ENCODE measurements around the gene NOB1.

The NOB1 gene

DNA sequence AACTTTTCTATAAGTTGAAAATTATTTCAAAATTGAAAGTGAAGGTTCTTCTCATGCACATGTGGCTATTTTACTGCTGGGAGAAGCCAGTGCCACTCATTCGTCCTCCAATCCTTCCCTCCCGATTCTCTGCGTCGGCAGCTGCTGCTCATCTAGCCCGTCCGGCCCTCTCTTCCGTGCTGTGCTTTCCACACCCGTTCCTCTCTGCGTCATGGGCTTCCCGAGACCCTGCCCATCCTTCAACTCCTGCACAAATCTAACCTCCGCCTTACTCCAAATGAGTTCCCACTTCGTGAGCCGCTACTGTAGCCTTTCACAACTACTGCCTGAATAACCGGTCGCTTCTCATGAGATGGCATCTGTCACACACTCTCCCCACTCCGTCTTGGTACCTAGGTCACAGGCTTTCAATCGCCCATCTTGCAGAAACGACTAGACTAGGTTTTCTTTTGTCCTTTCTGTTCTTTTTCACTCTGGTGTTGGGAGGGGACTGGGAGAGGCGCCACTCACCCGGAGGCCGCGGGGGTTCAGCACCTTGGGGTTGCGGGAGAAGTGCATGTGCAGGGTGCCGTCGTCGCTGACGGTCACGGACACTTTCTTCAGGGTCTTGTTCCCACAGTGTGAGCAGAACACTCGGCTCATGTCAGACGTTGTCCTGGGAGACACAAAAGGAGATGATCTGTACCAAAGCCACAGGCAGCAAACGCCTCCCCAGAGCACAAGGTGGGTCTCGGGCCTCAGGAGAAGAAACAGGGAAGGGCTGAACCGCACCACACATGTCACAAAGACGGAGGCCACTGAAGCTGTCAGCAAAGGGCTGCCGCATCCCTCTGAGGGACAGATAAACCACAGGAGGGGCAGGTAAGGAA lies 10.1 kb downstream of the NOB1 start:
- Histone ChIP-seq H3K9ac (ENCODE audit: low read length) (peak overlapping the region; percentile 11), H2AFZ (ENCODE audit: insufficient read depth, low read length, poor library complexity) (no peak overlapping the region), H3K9me3 (ENCODE audit: insufficient read depth, low read depth, low read length) (no peaks in the 10 kb centered on the region), H2BK12ac (ENCODE audit: low read length) (no peak overlapping the region), H2AK5ac (ENCODE audit: low read length) (no peak overlapping the region), H4K12ac (ENCODE audit: low read depth, low read length) (peak overlapping the region; percentile 2), H3K27ac (ENCODE audit: low read depth, low read length) (no peak overlapping the region), H3K23ac (ENCODE audit: low read length) (no peak overlapping the region), H2BK120ac (ENCODE audit: insufficient read depth, low read length, poor library complexity) (no peak overlapping the region), H3K27me3 (ENCODE audit: insufficient read depth, low read length) (no peaks in the 10 kb centered on the region), H4K91ac (ENCODE audit: low read depth, low read length) (no peak overlapping the region), H3K14ac (ENCODE audit: low read length) (no peak overlapping the region), H3K79me1 (ENCODE audit: low read length) (no peaks in the 10 kb centered on the region), H3K79me2 (ENCODE audit: control insufficient read depth, insufficient read depth, low read length, poor library complexity) (no peaks in the 10 kb centered on the region), H4K8ac (ENCODE audit: low read depth, low read length) (no peak overlapping the region), H3K18ac (ENCODE audit: low read length) (no peak overlapping the region), H3K4me2 (ENCODE audit: low read length) (no peak overlapping the region), H3K36me3 (ENCODE audit: control insufficient read depth in 1 of 2, insufficient read depth in 2 of 2, low read length in 2 of 2) (peaks cover 65 to 77% of the 10 kb centered on the region in 2 experiments), H3K4me3 (ENCODE audit: low read depth, low read length) (no peak overlapping the region), H3K4ac (ENCODE audit: low read depth, low read length) (no peak overlapping the region), H2BK5ac (ENCODE audit: low read depth, low read length, poor library complexity) (no peak overlapping the region), H3K4me1 (ENCODE audit: control insufficient read depth in 1 of 2, insufficient read depth in 2 of 2, low read length in 2 of 2) (no peaks in the 10 kb centered on the region)
- no peak for DNase-seq
- no CpG with 5 or more reads among the region's 35 CpGs for WGBS (ENCODE audit: extremely low coverage, insufficient coverage, insufficient read length)

DNA sequence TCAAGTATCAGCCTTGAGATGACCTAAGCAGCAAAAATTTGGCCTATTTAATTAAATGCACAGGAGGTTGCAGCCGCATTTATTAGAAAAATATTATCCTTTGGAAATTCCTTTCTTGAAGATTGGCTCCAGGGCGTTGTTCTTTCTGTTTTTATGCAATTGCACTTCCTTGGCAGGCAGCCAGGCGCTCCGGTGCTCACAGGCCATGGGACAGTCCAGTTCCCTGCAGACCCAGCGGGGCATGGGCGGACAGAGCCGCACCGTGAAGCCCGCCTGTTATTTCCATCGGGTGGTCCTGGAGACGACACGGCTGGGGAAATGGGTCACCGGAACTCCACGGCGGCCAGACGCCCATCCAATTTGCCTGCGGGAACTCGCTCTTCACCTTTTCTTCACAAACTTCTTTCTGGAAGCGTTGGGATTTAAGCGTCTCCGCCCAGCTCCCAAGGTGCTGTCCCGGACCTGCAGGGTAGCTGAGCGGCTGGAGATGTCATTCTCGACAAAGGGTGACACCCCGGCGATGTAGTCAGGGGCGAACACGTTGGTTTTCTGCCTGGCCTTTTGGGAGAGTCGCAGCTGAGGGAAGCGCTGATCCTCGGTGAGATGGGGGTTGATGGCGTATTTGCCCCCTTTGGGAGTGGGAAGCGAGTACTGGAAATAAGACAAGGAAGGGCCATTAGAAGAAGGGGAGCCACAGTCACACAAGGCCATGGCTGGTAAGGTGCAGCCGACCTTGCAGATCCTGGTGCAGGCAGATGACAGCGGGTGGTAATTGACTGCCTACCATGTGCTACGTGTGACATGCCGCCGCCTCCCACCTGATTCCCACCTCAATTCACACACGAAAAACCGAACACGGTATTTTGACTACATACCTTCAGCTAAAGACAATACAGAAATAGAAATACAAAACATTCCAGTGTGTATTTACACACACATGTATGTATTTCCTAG lies 12.5 kb downstream of the NOB1 start:
- H3K27ac ChIP-seq (ENCODE audit: low read depth, low read length): no peak overlapping the region
- H3K4me1 ChIP-seq (ENCODE audit: control insufficient read depth in 1 of 2, insufficient read depth in 2 of 2, low read length in 2 of 2): no peaks in the 10 kb centered on the region
- H4K8ac ChIP-seq (ENCODE audit: low read depth, low read length): no peak overlapping the region
- no peaks in the 10 kb centered on the region for H3K79me2 ChIP-seq (ENCODE audit: control insufficient read depth, insufficient read depth, low read length, poor library complexity)
- no peak overlapping the region for H2AK5ac ChIP-seq (ENCODE audit: low read length)
- no peak overlapping the region for H2BK5ac ChIP-seq (ENCODE audit: low read depth, low read length, poor library complexity)
- no peak overlapping the region for H3K9ac ChIP-seq (ENCODE audit: low read length)
- H3K27me3 ChIP-seq (ENCODE audit: insufficient read depth, low read length): no peaks in the 10 kb centered on the region
- WGBS (ENCODE audit: extremely low coverage, insufficient coverage, insufficient read length): 100% methylated on average over 3 of the region's 41 CpGs
- peak; percentile 61 to 72 for DNase-seq
- H3K4me2 ChIP-seq (ENCODE audit: low read length): no peak overlapping the region
- H2AFZ ChIP-seq (ENCODE audit: insufficient read depth, low read length, poor library complexity): no peak overlapping the region
- peaks cover 50 to 59% of the 10 kb centered on the region in 2 experiments for H3K36me3 ChIP-seq (ENCODE audit: control insufficient read depth in 1 of 2, insufficient read depth in 2 of 2, low read length in 2 of 2)
- no peak overlapping the region for H3K23ac ChIP-seq (ENCODE audit: low read length)
- no peaks in the 10 kb centered on the region for H3K79me1 ChIP-seq (ENCODE audit: low read length)
- H3K18ac ChIP-seq (ENCODE audit: low read length): no peak overlapping the region
- no peaks in the 10 kb centered on the region for H3K9me3 ChIP-seq (ENCODE audit: insufficient read depth, low read depth, low read length)
- no peak overlapping the region for H4K12ac ChIP-seq (ENCODE audit: low read depth, low read length)
- no peak overlapping the region for H2BK120ac ChIP-seq (ENCODE audit: insufficient read depth, low read length, poor library complexity)
- no peak overlapping the region for H3K4ac ChIP-seq (ENCODE audit: low read depth, low read length)
- H3K4me3 ChIP-seq (ENCODE audit: low read depth, low read length): peak overlapping the region; percentile 50
- H4K91ac ChIP-seq (ENCODE audit: low read depth, low read length): no peak overlapping the region
- H3K14ac ChIP-seq (ENCODE audit: low read length): no peak overlapping the region
- no peak overlapping the region for H2BK12ac ChIP-seq (ENCODE audit: low read length)

DNA sequence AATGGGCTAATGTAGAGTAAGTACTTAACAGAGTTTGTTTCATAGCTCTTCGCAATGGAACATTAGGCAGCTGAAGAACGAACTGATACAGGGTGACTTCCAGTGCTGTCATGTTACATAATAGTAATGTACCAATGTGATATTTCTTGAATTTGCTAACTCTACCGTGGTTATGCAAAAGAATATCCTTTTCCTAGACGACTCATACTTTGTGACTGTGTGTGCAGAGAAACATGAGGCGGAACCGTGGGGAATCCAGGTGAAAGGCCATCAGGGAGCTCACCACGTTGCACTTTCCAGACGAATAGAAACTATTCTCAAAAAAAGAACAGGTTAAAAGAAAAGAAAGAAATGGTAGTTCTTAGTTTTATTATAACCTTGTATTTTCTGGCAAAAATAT lies 13.2 kb downstream of the NOB1 start:
- no peaks in the 10 kb centered on the region for H3K79me1 ChIP-seq (ENCODE audit: low read length)
- H3K79me2 ChIP-seq (ENCODE audit: control insufficient read depth, insufficient read depth, low read length, poor library complexity): no peaks in the 10 kb centered on the region
- no peak overlapping the region for H3K4ac ChIP-seq (ENCODE audit: low read depth, low read length)
- H3K14ac ChIP-seq (ENCODE audit: low read length): no peak overlapping the region
- no peak overlapping the region for H2AFZ ChIP-seq (ENCODE audit: insufficient read depth, low read length, poor library complexity)
- H3K18ac ChIP-seq (ENCODE audit: low read length): no peak overlapping the region
- H4K12ac ChIP-seq (ENCODE audit: low read depth, low read length): no peak overlapping the region
- no peak overlapping the region for H4K8ac ChIP-seq (ENCODE audit: low read depth, low read length)
- H4K91ac ChIP-seq (ENCODE audit: low read depth, low read length): no peak overlapping the region
- no peak overlapping the region for H3K23ac ChIP-seq (ENCODE audit: low read length)
- H3K27ac ChIP-seq (ENCODE audit: low read depth, low read length): no peak overlapping the region
- H3K27me3 ChIP-seq (ENCODE audit: insufficient read depth, low read length): no peaks in the 10 kb centered on the region
- no peak overlapping the region for H2AK5ac ChIP-seq (ENCODE audit: low read length)
- WGBS (ENCODE audit: extremely low coverage, insufficient coverage, insufficient read length): no CpG with 5 or more reads among the region's 8 CpGs
- no peak overlapping the region for H2BK12ac ChIP-seq (ENCODE audit: low read length)
- no peaks in the 10 kb centered on the region for H3K4me1 ChIP-seq (ENCODE audit: control insufficient read depth in 1 of 2, insufficient read depth in 2 of 2, low read length in 2 of 2)
- H2BK120ac ChIP-seq (ENCODE audit: insufficient read depth, low read length, poor library complexity): no peak overlapping the region
- DNase-seq: peak in 1 of 2 donors; percentile 56
- no peaks in the 10 kb centered on the region for H3K9me3 ChIP-seq (ENCODE audit: insufficient read depth, low read depth, low read length)
- no peak overlapping the region for H2BK5ac ChIP-seq (ENCODE audit: low read depth, low read length, poor library complexity)
- H3K4me3 ChIP-seq (ENCODE audit: low read depth, low read length): no peak overlapping the region
- no peak overlapping the region for H3K9ac ChIP-seq (ENCODE audit: low read length)
- H3K4me2 ChIP-seq (ENCODE audit: low read length): no peak overlapping the region
- H3K36me3 ChIP-seq (ENCODE audit: control insufficient read depth in 1 of 2, insufficient read depth in 2 of 2, low read length in 2 of 2): peaks cover 48 to 57% of the 10 kb centered on the region in 2 experiments

DNA sequence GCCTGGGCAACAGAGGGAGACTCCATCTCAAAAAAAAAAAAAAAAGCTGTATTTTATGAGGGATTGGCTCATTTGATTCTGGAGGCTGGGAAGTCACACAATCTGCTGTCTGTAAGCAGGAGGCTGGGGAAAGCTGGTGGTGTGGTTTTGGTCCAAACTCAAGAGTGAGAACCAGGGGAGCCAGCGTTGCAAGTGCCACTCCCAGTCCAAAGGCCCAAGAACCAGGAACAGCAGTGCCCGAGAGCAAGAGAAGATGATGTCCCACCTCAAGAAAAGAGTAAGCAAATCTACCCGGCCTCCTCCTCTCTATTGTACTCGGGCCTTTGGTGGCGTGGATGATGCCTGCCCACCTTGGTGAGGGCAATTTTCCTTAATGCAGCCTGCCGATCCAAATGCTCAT lies 22.6 kb downstream of the NOB1 start:
- H3K27me3 ChIP-seq (ENCODE audit: insufficient read depth, low read length): no peaks in the 10 kb centered on the region
- no peaks in the 10 kb centered on the region for H3K79me2 ChIP-seq (ENCODE audit: control insufficient read depth, insufficient read depth, low read length, poor library complexity)
- H3K4ac ChIP-seq (ENCODE audit: low read depth, low read length): no peak overlapping the region
- H3K18ac ChIP-seq (ENCODE audit: low read length): no peak overlapping the region
- no peak overlapping the region for H2BK120ac ChIP-seq (ENCODE audit: insufficient read depth, low read length, poor library complexity)
- no peak overlapping the region for H2AK5ac ChIP-seq (ENCODE audit: low read length)
- no peak overlapping the region for H2AFZ ChIP-seq (ENCODE audit: insufficient read depth, low read length, poor library complexity)
- H4K12ac ChIP-seq (ENCODE audit: low read depth, low read length): no peak overlapping the region
- no peak overlapping the region for H4K91ac ChIP-seq (ENCODE audit: low read depth, low read length)
- no peak overlapping the region for H2BK12ac ChIP-seq (ENCODE audit: low read length)
- H3K4me2 ChIP-seq (ENCODE audit: low read length): no peak overlapping the region
- H3K4me1 ChIP-seq (ENCODE audit: control insufficient read depth in 1 of 2, insufficient read depth in 2 of 2, low read length in 2 of 2): peaks cover 2% of the 10 kb centered on the region in 2 experiments
- H3K79me1 ChIP-seq (ENCODE audit: low read length): peaks cover 5% of the 10 kb centered on the region
- no peak overlapping the region for H3K27ac ChIP-seq (ENCODE audit: low read depth, low read length)
- no peak overlapping the region for H3K4me3 ChIP-seq (ENCODE audit: low read depth, low read length)
- WGBS (ENCODE audit: extremely low coverage, insufficient coverage, insufficient read length): no CpG with 5 or more reads among the region's 6 CpGs
- no peak overlapping the region for H4K8ac ChIP-seq (ENCODE audit: low read depth, low read length)
- no peak overlapping the region for H3K14ac ChIP-seq (ENCODE audit: low read length)
- DNase-seq: no peak
- H3K9ac ChIP-seq (ENCODE audit: low read length): no peak overlapping the region
- H3K36me3 ChIP-seq (ENCODE audit: control insufficient read depth in 1 of 2, insufficient read depth in 2 of 2, low read length in 2 of 2): no peaks in the 10 kb centered on the region
- no peak overlapping the region for H3K23ac ChIP-seq (ENCODE audit: low read length)
- no peaks in the 10 kb centered on the region for H3K9me3 ChIP-seq (ENCODE audit: insufficient read depth, low read depth, low read length)
- no peak overlapping the region for H2BK5ac ChIP-seq (ENCODE audit: low read depth, low read length, poor library complexity)

Data from trophoblast cell (in vitro differentiated cells and primary cell).